Smooth muscle cell of the umbilical artery (primary cell): ENCODE measurements around the gene PYGB. TPM values are rescaled to one million over a fixed set of nuclear protein-coding genes. Genes with fewer than 3 reads are reported as not detected.

ENCODE experiments used
- total RNA-seq: library from RNA; depleted of rRNA; stranded (reverse); fragments of >200 nt; gene quantifications from 2 replicates; pipeline ENCODE4 v1.2.3, GENCODE V29; 2014

The PYGB gene
- total RNA-seq, result 63.8 and 121 TPM in 2 replicates

DNA sequence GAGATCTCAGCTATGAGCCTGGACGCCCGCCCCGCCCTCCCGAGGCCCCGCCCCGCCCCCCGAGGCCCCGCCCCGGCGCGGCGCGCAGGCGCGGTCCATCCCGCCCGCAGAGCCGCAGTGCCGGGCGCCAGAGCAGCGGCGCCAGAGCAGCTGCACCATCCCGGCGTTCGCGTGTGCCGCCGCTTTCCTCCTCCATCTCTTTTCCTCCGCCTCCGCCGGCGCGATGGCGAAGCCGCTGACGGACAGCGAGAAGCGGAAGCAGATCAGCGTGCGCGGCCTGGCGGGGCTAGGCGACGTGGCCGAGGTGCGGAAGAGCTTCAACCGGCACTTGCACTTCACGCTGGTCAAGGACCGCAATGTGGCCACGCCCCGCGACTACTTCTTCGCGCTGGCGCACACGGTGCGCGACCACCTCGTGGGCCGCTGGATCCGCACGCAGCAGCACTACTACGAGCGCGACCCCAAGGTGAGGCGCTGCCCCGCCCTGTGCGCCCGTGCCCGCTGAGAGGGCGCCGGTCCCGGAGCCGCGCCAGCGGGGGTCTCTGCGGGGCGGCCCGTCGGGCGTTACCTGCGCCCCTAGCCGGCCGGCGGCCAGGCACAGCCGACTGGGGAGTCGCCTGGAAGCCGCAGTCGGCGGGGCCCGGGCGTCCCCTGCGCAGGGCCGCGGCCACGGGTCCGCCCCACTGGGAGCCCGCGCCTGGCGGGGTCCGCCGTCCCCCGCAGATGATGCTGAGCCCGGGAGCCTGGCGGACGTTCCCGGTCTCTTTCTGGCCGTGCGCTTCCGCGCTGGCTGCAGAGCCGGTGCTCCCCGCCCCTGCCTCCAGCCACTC, at the start of gene PYGB:
PYGB (plus strand) TSS at position 130 of the 830 bp plus-strand sequence; CDS start at position 224, 94 bp downstream.

Other genes with a start within 250 kb of the PYGB start
- 0.89 and 2.8 TPM in 2 replicates for gene ACSS1, start 189.9 kb upstream of the PYGB start, total RNA-seq
- not detected in 2 replicates for gene VSX1, start 165.9 kb upstream of the PYGB start, total RNA-seq
- gene ENTPD6, start 52.4 kb upstream of the PYGB start, total RNA-seq, result 51.1 and 83.0 TPM in 2 replicates
- gene ABHD12, start 142.8 kb downstream of the PYGB start, total RNA-seq, result 39.2 and 43.0 TPM in 2 replicates
- 1.5 and 5.4 TPM in 2 replicates for gene GINS1, start 159.6 kb downstream of the PYGB start, total RNA-seq